Activated T-cell treated with anti-CD3 and anti-CD28 coated beads, Interleukin-2, amount 50 U/mL, for 24 hours (primary cell): ENCODE measurements around the gene CALY.
A peak's percentile ranks its signal among the peaks of the same experiment; 100 is the strongest.
"Not testable (repeated sequence)": the region's sequence is repeated elsewhere in the genome, so short reads cannot be mapped to it uniquely, and the experiment has no call there.

Source experiments
- DNase-seq: peaks from one replicate; pipeline ENCODE4 v3.0.0-alpha.2; 2020
- H3K27ac Mint-ChIP-seq: 2 replicates; pipeline ENCODE4 v1.8.0; 2020; ENCODE audit warnings: mild to moderate bottlenecking, mixed read lengths
- H3K27me3 Mint-ChIP-seq: 2 replicates; pipeline ENCODE4 v1.8.0; 2020; ENCODE audit warnings: mixed read lengths
- H3K36me3 Mint-ChIP-seq: 2 replicates; pipeline ENCODE4 v1.8.0; 2020; ENCODE audit warnings: low read depth, mixed read lengths
- H3K4me1 Mint-ChIP-seq: 2 replicates; pipeline ENCODE4 v1.8.0; 2020; ENCODE audit warnings: low read depth, mixed read lengths
- H3K4me3 Mint-ChIP-seq: 2 replicates; pipeline ENCODE4 v1.8.0; 2020; ENCODE audit warnings: mild to moderate bottlenecking, moderate library complexity, mixed read lengths
- H3K9me3 Mint-ChIP-seq: 2 replicates; pipeline ENCODE4 v1.8.0; 2020; ENCODE audit warnings: mixed read lengths

Gene CALY

DNA sequence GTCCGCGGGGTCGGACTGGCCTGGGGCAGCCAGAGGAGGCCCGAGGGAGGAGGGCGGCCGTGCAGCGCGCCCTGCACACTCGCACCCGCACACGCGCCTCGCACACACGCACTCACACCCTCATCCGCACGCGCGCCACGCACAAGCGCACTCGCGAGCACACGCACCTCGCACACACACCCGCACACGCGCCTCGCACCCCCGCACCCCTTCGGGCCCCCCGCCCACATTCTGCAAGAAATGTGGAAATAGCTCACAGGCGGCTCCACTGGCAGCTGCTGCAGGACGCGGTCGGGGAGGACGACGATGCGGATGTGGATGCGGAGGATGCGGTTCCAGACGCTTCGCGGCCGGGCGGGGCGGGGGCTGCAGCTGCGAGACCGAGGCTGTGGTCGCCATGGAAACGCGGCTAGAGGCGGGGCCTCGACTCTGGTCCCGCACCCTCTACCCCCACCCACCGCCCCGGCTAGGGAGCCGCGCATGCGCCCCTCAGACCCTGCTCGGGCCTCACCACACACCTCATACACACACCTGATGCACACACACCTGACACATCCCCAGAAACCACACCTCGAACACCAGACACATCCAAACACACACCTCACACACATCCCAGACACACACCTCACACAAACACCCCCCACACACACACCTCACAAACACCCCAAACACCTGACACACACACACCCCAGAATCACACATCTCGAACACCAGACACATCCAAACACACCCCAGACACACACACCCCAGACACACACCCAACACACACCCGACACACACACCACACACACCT, at the start of gene CALY:
Gene CALY (minus strand): TSS at position 320 of the 793 bp plus-strand sequence. CDS start 7,907 bp downstream, outside the sequence.
- Mint-ChIP-seq H3K27ac (no peak within 1 kb of the TSS), H3K9me3 (no peaks in the 10 kb centered on the region), H3K36me3 (no peaks in the 10 kb centered on the region), H3K4me1 (peaks cover 10% of the 10 kb centered on the region), H3K27me3 (peaks cover 21% of the 10 kb centered on the region), H3K4me3 (peak within 1 kb of the TSS; percentile 35)
- peak; percentile 74 for DNase-seq

DNA sequence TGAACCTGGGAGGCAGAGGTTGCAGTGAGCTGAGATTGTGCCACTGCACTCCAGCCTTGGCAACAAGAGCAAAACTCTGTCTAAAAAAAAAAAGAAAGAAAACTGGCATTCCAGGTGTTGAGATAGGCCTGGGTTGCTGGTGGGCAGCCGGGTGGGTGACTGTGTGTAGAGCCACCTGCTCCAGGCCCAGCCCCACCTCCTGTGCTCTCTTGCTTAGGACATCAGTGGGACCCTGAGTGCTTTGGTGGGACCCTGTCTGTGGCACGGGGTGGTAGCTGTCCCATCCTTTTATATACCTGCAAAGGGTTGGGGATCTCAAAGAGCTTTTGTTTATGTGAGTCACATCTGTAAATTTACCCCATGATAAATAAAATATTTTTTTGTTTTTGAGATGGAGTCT, 48.5 kb upstream of the CALY start:
- Mint-ChIP-seq H3K9me3 (no peaks in the 10 kb centered on the region), H3K4me3 (no peak overlapping the region), H3K36me3 (peaks cover 8% of the 10 kb centered on the region), H3K4me1 (peaks cover 24% of the 10 kb centered on the region), H3K27me3 (no peaks in the 10 kb centered on the region), H3K27ac (no peak overlapping the region)
- no peak for DNase-seq

GRCh38 chr10:133384071-133384470, 47.4 kb upstream of the CALY start:
- Mint-ChIP-seq H3K9me3 (no peaks in the 10 kb centered on the region), H3K4me1 (peaks cover 16% of the 10 kb centered on the region), H3K27ac (no peak overlapping the region)

GRCh38 chr10:133383551-133383950, 46.9 kb upstream of the CALY start:
- H3K4me3 Mint-ChIP-seq, result no peak overlapping the region
- DNase-seq, result no peak
- no peak overlapping the region for H3K27ac Mint-ChIP-seq
- H3K4me1 Mint-ChIP-seq, result peaks cover 11% of the 10 kb centered on the region
- no peaks in the 10 kb centered on the region for H3K9me3 Mint-ChIP-seq
- H3K27me3 Mint-ChIP-seq, result no peaks in the 10 kb centered on the region
- peaks cover 8% of the 10 kb centered on the region for H3K36me3 Mint-ChIP-seq

More at GRCh38 chr10:133384071-133384470, 47.4 kb upstream of the CALY start:
- H3K36me3 Mint-ChIP-seq, result peaks cover 8% of the 10 kb centered on the region
- H3K27me3 Mint-ChIP-seq, result no peaks in the 10 kb centered on the region
- DNase-seq, result no peak
- no peak overlapping the region for H3K4me3 Mint-ChIP-seq

DNA sequence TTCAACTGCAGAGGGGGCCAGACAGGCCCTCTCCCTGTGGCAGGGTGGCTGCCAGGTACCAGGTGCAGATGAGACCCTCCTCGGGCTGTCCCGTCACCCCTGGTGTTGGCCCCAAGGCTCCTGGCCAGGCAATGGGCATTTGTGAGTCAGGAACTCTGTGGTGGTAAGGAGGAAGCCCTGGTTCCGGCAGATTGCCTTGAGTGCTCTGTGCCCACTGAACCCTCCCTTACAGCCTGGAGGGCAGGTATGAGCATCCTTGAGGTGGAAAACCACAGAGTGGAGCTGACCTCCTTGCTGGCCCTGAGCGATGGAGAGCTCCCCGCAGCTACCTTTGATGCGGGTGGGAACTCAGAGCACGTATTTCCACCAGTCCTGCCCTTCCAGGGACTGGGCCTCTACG, 44.3 kb upstream of the CALY start:
- no peak overlapping the region for H3K27ac Mint-ChIP-seq
- no peak for DNase-seq
- H3K9me3 Mint-ChIP-seq, result no peaks in the 10 kb centered on the region
- no peaks in the 10 kb centered on the region for H3K27me3 Mint-ChIP-seq
- H3K36me3 Mint-ChIP-seq, result peaks cover 6% of the 10 kb centered on the region
- H3K4me1 Mint-ChIP-seq, result peaks cover 7% of the 10 kb centered on the region
- no peak overlapping the region for H3K4me3 Mint-ChIP-seq

GRCh38 chr10:133379801-133380666, 43.3 kb upstream of the CALY start:
- Mint-ChIP-seq H3K4me3 (peak overlapping the region; percentile 63), H3K9me3 (no peaks in the 10 kb centered on the region), H3K36me3 (peaks cover 6% of the 10 kb centered on the region), H3K27me3 (no peaks in the 10 kb centered on the region), H3K27ac (no peak overlapping the region), H3K4me1 (peaks cover 7% of the 10 kb centered on the region)
- peak; percentile 50 for DNase-seq

GRCh38 chr10:133379152-133379800, 42.6 kb upstream of the CALY start, which contains the start of gene PAOX:
TSS of gene PAOX (plus strand) at chr10:133379262. CDS start at chr10:133379317, 55 bp downstream.
- peak within 1 kb of the TSS; percentile 77 for H3K4me3 Mint-ChIP-seq
- peak; percentile 83 for DNase-seq
- H3K36me3 Mint-ChIP-seq, result peaks cover 2% of the 10 kb centered on the region
- H3K4me1 Mint-ChIP-seq, result peaks cover 10% of the 10 kb centered on the region
- no peaks in the 10 kb centered on the region for H3K27me3 Mint-ChIP-seq
- peak within 1 kb of the TSS; percentile 22 for H3K27ac Mint-ChIP-seq
- no peaks in the 10 kb centered on the region for H3K9me3 Mint-ChIP-seq

- peak overlapping the region; percentile 22 for H3K27ac Mint-ChIP-seq
- no peaks in the 10 kb centered on the region for H3K36me3 Mint-ChIP-seq
- peaks cover 13% of the 10 kb centered on the region for H3K4me1 Mint-ChIP-seq
- H3K4me3 Mint-ChIP-seq, result peak overlapping the region; percentile 77
- H3K9me3 Mint-ChIP-seq, result no peaks in the 10 kb centered on the region
- peak; percentile 79 for DNase-seq
- H3K27me3 Mint-ChIP-seq, result no peaks in the 10 kb centered on the region
Observed at GRCh38 chr10:133378251-133379096, 41.8 kb upstream of the CALY start.

- no peak for DNase-seq
- Mint-ChIP-seq H3K4me1 (peaks cover 14% of the 10 kb centered on the region), H3K4me3 (peak overlapping the region; percentile 77), H3K9me3 (no peaks in the 10 kb centered on the region), H3K36me3 (peaks cover 2% of the 10 kb centered on the region), H3K27ac (peak overlapping the region; percentile 22), H3K27me3 (no peaks in the 10 kb centered on the region)
Observed at GRCh38 chr10:133377818-133378250, 41.1 kb upstream of the CALY start.

DNA sequence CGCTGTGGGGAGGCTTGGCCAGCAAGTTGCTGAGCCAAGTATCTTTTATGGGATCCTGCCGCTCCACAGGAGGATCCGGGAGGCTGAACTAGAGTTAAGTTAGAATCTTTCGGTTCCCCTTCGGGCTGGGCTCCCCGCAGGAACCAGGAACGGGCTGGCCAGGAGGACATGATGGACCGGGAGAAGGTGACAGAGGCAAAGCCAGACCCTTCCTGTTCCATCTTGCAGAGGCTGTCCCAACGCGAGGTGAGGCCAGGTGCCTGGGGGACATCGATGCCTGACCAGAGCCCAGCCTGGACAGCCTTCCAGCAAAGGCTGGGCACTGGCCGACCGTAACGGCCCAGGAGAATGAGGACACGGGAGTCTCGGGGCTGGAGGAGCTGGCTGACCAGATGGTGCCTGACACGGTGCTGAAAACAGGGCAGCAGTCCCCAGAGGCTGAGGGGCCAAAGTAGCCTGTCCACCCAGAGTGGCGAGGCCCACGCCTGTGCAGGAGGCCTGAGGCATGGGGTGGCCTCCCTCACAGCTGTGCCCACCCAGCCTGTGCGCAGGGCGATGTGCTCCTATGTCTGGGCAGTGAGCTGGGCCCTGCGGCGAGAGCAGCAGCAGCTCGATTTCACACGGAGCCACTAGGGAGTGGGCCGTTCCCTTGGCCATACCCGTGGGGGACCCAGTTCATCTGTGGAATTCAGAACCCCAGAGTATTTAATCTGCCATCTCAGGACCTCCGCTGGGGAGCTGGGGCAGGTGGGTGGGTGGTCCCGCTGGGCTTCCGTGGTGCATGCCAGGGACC, 40.5 kb upstream of the CALY start:
- H3K4me1 Mint-ChIP-seq, result peaks cover 14% of the 10 kb centered on the region
- H3K4me3 Mint-ChIP-seq, result peak overlapping the region; percentile 23
- H3K27ac Mint-ChIP-seq, result no peak overlapping the region
- H3K36me3 Mint-ChIP-seq, result peaks cover 2% of the 10 kb centered on the region
- no peaks in the 10 kb centered on the region for H3K9me3 Mint-ChIP-seq
- no peaks in the 10 kb centered on the region for H3K27me3 Mint-ChIP-seq
- no peak for DNase-seq

- H3K27me3 Mint-ChIP-seq, H3K27ac Mint-ChIP-seq: not testable (repeated sequence)
- peaks cover 20% of the 10 kb centered on the region for H3K4me1 Mint-ChIP-seq
Observed at GRCh38 chr10:133376183-133376582, 39.5 kb upstream of the CALY start.

GRCh38 chr10:133375357-133376115, 38.8 kb upstream of the CALY start:
- H3K9me3 Mint-ChIP-seq, result no peaks in the 10 kb centered on the region
- DNase-seq, result no peak
- no peak overlapping the region for H3K4me3 Mint-ChIP-seq
- H3K27ac Mint-ChIP-seq, result no peak overlapping the region
- peaks cover 3% of the 10 kb centered on the region for H3K36me3 Mint-ChIP-seq
- H3K4me1 Mint-ChIP-seq, result peaks cover 20% of the 10 kb centered on the region
- no peaks in the 10 kb centered on the region for H3K27me3 Mint-ChIP-seq

More at GRCh38 chr10:133376183-133376582, 39.5 kb upstream of the CALY start:
- H3K9me3 Mint-ChIP-seq, H3K4me3 Mint-ChIP-seq, H3K36me3 Mint-ChIP-seq, DNase-seq: not testable (repeated sequence)
